Keratinocyte (primary cell): ENCODE data around the gene COL4A4.

Experiments
- EZH2 ChIP-seq: IDR thresholded peaks from one replicate; pipeline ENCODE4 v1.6.1; 2012; ENCODE audit warnings: inconsistent platforms, mild to moderate bottlenecking, low read length, moderate library complexity
- TF ChIP-seq, protein P1 (sequence below), 3 experiments: IDR thresholded peaks in 1 of 3; conservative IDR thresholded peaks in 1 of 3; optimal IDR thresholded peaks in 1 of 3; 2 replicates in 2 of 3; 3 replicates in 1 of 3; pipeline versions ENCODE3 to v1.5.1; 2011; ENCODE audit warnings: low read length in 3 of 3, mild to moderate bottlenecking in 3 of 3, moderate library complexity in 2 of 3, control low read depth in 1 of 3, inconsistent platforms in 1 of 3; ENCODE audit not compliant: insufficient read depth in 2 of 3; ENCODE audit errors: extremely low read depth in 1 of 3

DNA sequence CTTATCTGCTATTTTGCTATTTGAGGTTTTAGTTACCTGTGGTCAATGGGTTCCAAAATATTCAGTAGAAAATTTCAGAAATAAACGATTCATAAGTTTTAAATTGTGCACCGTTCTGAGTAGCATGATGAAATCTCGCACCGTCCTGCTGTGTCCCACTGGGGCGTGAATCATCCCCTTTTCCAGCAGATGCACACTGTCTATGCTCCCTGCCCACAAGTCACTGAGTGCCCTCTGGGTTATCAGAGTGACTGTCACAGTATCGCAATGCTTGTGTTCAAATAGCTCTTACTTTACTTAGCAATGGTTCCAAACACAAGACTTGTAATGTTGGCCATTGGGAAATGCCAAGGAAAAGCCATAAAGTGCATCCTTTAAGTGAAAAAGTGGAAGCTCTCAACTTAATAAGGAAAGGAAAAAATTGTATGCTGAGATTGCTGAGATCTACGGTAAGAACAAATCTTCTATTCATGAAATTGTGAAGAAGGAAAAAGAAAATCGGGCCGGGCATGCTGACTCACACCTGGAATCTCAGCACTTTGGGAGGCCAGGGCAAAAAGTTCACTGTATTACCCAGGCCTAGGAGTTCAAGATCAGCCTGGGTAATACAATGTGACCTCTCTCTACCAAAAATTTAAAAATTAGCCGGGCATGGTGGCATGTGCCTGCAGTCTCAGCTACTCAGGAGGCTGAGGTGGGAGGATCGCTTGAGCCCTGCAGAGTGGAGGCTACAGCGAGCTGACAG lies 13.8 kb upstream of the COL4A4 start:
- TF ChIP-seq, protein P1, sequence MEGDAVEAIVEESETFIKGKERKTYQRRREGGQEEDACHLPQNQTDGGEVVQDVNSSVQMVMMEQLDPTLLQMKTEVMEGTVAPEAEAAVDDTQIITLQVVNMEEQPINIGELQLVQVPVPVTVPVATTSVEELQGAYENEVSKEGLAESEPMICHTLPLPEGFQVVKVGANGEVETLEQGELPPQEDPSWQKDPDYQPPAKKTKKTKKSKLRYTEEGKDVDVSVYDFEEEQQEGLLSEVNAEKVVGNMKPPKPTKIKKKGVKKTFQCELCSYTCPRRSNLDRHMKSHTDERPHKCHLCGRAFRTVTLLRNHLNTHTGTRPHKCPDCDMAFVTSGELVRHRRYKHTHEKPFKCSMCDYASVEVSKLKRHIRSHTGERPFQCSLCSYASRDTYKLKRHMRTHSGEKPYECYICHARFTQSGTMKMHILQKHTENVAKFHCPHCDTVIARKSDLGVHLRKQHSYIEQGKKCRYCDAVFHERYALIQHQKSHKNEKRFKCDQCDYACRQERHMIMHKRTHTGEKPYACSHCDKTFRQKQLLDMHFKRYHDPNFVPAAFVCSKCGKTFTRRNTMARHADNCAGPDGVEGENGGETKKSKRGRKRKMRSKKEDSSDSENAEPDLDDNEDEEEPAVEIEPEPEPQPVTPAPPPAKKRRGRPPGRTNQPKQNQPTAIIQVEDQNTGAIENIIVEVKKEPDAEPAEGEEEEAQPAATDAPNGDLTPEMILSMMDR (optimal IDR thresholded peaks at IDR 0.05 in 1 of 3, IDR thresholded peaks at IDR 0.05 in 1 of 3, conservative IDR thresholded peaks at IDR 0.05 in 1 of 3; ENCODE audit: extremely low read depth in 1 of 3, insufficient read depth in 2 of 3, low read length in 3 of 3): no peak
- TF ChIP-seq EZH2: no peak
